Hematopoietic multipotent progenitor cell treated with erythropoietin and hydrocortisone succinate and interleukin-3 and kit ligand, for 4 days (in vitro differentiated cells): ENCODE data around the gene PCDHA8.
A peak's percentile ranks its signal among the peaks of the same experiment; 100 is the strongest.
"Not testable (repeated sequence)": the region's sequence is repeated elsewhere in the genome, so short reads cannot be mapped to it uniquely, and the experiment has no call there.

Experiments used
- DNase-seq: peaks from one replicate; pipeline ENCODE4 v3.0.0-alpha.2; 2015

Gene PCDHA8

GRCh38 chr5:140829511-140830501 lies 11.2 kb upstream of the PCDHA8 start:
- not testable (repeated sequence) for DNase-seq

GRCh38 chr5:140833993-140834392 lies 7.0 kb upstream of the PCDHA8 start, which contains the start of gene PCDHA7:
Gene PCDHA7 (plus strand): TSS chr5:140834269. CDS start chr5:140834384, 115 bp downstream.
- peak; percentile 15 for DNase-seq

GRCh38 chr5:140834439-140835008 lies 6.5 kb upstream of the PCDHA8 start:
- not testable (repeated sequence) for DNase-seq

GRCh38 chr5:140835622-140836510 lies 5.1 kb upstream of the PCDHA8 start:
- no peak for DNase-seq

GRCh38 chr5:140842798-140843733 lies 2.1 kb downstream of the PCDHA8 start:
- no peak for DNase-seq

- DNase-seq = not testable (repeated sequence)
Measured at GRCh38 chr5:140848139-140849102, 7.4 kb downstream of the PCDHA8 start, which contains the start of gene PCDHA9. Gene PCDHA9 (plus strand): TSS chr5:140848382. CDS start chr5:140848496, 114 bp downstream.

GRCh38 chr5:140849831-140850634 lies 9.0 kb downstream of the PCDHA8 start:
- DNase-seq = not testable (repeated sequence)

GRCh38 chr5:140855772-140856674 lies 15.0 kb downstream of the PCDHA8 start, which contains the start of gene PCDHA10:
Gene PCDHA10 (plus strand): TSS chr5:140855897. CDS start chr5:140856049, 152 bp downstream.
- peak; percentile 12 for DNase-seq

- no peak for DNase-seq
Measured at GRCh38 chr5:140857177-140857986, 16.4 kb downstream of the PCDHA8 start.

- DNase-seq = no peak
Measured at GRCh38 chr5:140857987-140858240, 16.9 kb downstream of the PCDHA8 start.

GRCh38 chr5:140862441-140863295 lies 21.7 kb downstream of the PCDHA8 start:
- no peak for DNase-seq

GRCh38 chr5:140868721-140869554 lies 28.0 kb downstream of the PCDHA8 start, which contains the start of gene PCDHA11:
Gene PCDHA11 (plus strand): TSS chr5:140868957. CDS start chr5:140869104, 147 bp downstream.
- DNase-seq = peak; percentile 25

GRCh38 chr5:140869555-140869886 lies 28.5 kb downstream of the PCDHA8 start:
- DNase-seq = no peak

- no peak for DNase-seq
Measured at GRCh38 chr5:140870221-140871201, 29.5 kb downstream of the PCDHA8 start.
